ENCODE data around the gene ADCY2.

Gene ADCY2

GRCh38 chr5:7754997-7755596, 359.2 kb downstream of the ADCY2 start:
- Histone ChIP-seq H3K27ac (no peak overlapping the region), H3K27me3 (replicated peaks) (no peaks in the 10 kb centered on the region), H3K4me3 (ENCODE audit: low read depth, low read length) (no peak overlapping the region), H3K36me3 (replicated peaks) (no peaks in the 10 kb centered on the region)
- TF ChIP-seq, protein P1, sequence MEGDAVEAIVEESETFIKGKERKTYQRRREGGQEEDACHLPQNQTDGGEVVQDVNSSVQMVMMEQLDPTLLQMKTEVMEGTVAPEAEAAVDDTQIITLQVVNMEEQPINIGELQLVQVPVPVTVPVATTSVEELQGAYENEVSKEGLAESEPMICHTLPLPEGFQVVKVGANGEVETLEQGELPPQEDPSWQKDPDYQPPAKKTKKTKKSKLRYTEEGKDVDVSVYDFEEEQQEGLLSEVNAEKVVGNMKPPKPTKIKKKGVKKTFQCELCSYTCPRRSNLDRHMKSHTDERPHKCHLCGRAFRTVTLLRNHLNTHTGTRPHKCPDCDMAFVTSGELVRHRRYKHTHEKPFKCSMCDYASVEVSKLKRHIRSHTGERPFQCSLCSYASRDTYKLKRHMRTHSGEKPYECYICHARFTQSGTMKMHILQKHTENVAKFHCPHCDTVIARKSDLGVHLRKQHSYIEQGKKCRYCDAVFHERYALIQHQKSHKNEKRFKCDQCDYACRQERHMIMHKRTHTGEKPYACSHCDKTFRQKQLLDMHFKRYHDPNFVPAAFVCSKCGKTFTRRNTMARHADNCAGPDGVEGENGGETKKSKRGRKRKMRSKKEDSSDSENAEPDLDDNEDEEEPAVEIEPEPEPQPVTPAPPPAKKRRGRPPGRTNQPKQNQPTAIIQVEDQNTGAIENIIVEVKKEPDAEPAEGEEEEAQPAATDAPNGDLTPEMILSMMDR (IDR thresholded peaks at IDR 0.05; ENCODE audit: low read depth, low read length, missing control alignments) = peak; percentile 66
- in situ Hi-C loops (cut with HindIII; ENCODE audit: low pct_ligation_motif_present, low sequenced_read_pairs) = no loop called here
- peak; percentile 8 for DNase-seq

DNA sequence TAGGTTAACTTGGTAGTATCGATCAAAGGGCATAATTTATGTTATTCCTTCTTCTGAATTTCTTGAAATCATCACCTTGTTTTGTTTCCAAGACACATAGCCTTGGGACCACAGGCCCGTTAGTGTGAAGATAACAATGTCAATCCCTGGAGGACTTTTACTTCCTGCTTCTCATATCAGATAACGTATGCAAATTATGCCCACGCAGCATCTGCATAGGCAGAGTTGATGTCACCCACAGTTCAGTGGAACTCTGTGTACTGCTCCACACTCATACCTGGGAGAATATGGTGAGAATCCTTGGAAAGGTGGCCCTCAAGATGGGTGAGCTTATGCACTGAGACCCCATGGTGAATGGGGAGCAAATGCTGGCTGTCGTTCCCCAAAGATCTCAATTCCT, 360.0 kb downstream of the ADCY2 start:
- in situ Hi-C loops (cut with HindIII; ENCODE audit: low pct_ligation_motif_present, low sequenced_read_pairs) = no loop called here
- TF ChIP-seq, protein P1 (IDR thresholded peaks at IDR 0.05; ENCODE audit: low read depth, low read length, missing control alignments) = no peak
- Histone ChIP-seq H3K36me3 (replicated peaks) (no peaks in the 10 kb centered on the region), H3K27me3 (replicated peaks) (no peaks in the 10 kb centered on the region), H3K27ac (no peak overlapping the region), H3K4me3 (ENCODE audit: low read depth, low read length) (no peak overlapping the region)
- no peak for DNase-seq

DNA sequence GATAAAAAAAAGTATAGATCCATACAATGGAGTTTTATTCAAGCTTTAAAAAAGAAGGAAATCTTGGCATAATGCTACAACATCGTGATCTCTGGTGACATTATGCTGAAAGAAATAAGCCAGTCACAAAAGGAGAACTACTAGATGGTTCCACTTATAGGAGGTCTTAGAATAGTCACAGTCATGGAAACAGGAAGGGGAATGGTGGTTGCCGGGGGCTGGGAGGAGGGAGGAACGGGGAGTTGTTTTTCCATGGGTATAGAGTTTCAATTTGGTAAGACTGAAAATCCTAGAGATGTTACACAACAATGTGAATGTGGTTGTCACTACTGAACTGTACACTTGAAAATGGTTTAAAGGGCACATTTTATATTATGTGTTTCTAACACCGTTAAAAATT, 360.5 kb downstream of the ADCY2 start:
- Histone ChIP-seq H3K36me3 (replicated peaks) (no peaks in the 10 kb centered on the region), H3K4me3 (ENCODE audit: low read depth, low read length) (no peak overlapping the region), H3K27ac (no peak overlapping the region), H3K27me3 (replicated peaks) (no peaks in the 10 kb centered on the region)
- in situ Hi-C loops (cut with HindIII; ENCODE audit: low pct_ligation_motif_present, low sequenced_read_pairs) = no loop called here
- DNase-seq = no peak
- TF ChIP-seq, protein P1 (IDR thresholded peaks at IDR 0.05; ENCODE audit: low read depth, low read length, missing control alignments) = no peak

GRCh38 chr5:7759257-7759871, 363.4 kb downstream of the ADCY2 start:
- in situ Hi-C loops (cut with HindIII; ENCODE audit: low pct_ligation_motif_present, low sequenced_read_pairs) = no loop called here
- H3K36me3 ChIP-seq (replicated peaks) = no peaks in the 10 kb centered on the region
- H3K27ac ChIP-seq = no peak overlapping the region
- no peak for DNase-seq
- H3K4me3 ChIP-seq (ENCODE audit: low read depth, low read length) = no peak overlapping the region
- TF ChIP-seq, protein P1 (IDR thresholded peaks at IDR 0.05; ENCODE audit: low read depth, low read length, missing control alignments) = no peak
- no peaks in the 10 kb centered on the region for H3K27me3 ChIP-seq (replicated peaks)

DNA sequence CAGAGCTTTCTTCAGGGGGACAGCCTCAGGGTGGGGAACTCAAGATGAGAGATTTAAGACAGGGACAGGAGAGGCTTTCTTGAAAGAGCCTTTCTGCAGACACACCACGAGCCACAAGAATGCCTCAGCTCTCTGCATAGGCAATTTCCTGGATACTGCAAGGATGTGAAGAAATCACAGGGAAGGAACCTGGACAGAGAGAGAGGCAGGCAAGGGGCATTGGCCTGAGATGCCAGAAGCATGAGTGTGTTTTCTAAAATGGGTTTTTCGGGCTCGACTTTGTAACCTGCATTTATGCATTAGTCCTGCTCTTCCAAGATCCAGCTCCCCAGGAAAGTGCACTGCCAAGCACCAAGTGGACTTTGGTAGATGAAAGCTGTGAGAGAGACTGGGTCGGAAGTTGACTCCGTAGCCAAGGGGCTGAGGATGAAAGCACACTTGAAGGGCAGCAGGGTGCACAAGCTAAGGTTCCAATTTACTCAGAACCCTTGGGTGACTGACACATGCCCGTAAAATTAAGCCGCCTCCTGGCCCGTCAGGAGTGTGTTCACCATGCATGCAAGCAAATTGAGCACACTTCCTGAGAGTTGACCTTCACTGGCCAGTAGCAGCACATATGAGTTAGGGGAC, 364.1 kb downstream of the ADCY2 start:
- H3K27ac ChIP-seq = no peak overlapping the region
- H3K4me3 ChIP-seq (ENCODE audit: low read depth, low read length) = no peak overlapping the region
- H3K36me3 ChIP-seq (replicated peaks) = no peaks in the 10 kb centered on the region
- no peak for DNase-seq
- TF ChIP-seq, protein P1 (IDR thresholded peaks at IDR 0.05; ENCODE audit: low read depth, low read length, missing control alignments) = no peak
- no peaks in the 10 kb centered on the region for H3K27me3 ChIP-seq (replicated peaks)
- in situ Hi-C loops (cut with HindIII; ENCODE audit: low pct_ligation_motif_present, low sequenced_read_pairs) = no loop called here

Data from brain microvascular endothelial cell (primary cell).